Activated naive CD4-positive, alpha-beta T cell treated with anti-CD3 and anti-CD28 coated beads, Interleukin-2, amount 10 ng/mL, durations not matched to agents 5 hours and 36 hours (primary cell): Measurements from ENCODE around the gene ARHGAP23. TPM values are rescaled to one million over a fixed set of nuclear protein-coding genes. Genes with fewer than 3 reads are reported as not detected.

ENCODE experiments used
- total RNA-seq, 2 experiments: library from RNA; stranded (reverse); gene quantifications; one replicate each; pipeline ENCODE4 v1.2.3, GENCODE V29; 2021

The ARHGAP23 gene, protein sequence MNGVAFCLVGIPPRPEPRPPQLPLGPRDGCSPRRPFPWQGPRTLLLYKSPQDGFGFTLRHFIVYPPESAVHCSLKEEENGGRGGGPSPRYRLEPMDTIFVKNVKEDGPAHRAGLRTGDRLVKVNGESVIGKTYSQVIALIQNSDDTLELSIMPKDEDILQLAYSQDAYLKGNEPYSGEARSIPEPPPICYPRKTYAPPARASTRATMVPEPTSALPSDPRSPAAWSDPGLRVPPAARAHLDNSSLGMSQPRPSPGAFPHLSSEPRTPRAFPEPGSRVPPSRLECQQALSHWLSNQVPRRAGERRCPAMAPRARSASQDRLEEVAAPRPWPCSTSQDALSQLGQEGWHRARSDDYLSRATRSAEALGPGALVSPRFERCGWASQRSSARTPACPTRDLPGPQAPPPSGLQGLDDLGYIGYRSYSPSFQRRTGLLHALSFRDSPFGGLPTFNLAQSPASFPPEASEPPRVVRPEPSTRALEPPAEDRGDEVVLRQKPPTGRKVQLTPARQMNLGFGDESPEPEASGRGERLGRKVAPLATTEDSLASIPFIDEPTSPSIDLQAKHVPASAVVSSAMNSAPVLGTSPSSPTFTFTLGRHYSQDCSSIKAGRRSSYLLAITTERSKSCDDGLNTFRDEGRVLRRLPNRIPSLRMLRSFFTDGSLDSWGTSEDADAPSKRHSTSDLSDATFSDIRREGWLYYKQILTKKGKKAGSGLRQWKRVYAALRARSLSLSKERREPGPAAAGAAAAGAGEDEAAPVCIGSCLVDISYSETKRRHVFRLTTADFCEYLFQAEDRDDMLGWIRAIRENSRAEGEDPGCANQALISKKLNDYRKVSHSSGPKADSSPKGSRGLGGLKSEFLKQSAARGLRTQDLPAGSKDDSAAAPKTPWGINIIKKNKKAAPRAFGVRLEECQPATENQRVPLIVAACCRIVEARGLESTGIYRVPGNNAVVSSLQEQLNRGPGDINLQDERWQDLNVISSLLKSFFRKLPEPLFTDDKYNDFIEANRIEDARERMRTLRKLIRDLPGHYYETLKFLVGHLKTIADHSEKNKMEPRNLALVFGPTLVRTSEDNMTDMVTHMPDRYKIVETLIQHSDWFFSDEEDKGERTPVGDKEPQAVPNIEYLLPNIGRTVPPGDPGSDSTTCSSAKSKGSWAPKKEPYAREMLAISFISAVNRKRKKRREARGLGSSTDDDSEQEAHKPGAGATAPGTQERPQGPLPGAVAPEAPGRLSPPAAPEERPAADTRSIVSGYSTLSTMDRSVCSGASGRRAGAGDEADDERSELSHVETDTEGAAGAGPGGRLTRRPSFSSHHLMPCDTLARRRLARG (N-terminal part only)
- total RNA-seq, result under 1 TPM; 0.13 to 0.63 TPM

GRCh38 chr17:38428112-38428642 lies at the start of gene ARHGAP23:
TSS of gene ARHGAP23 (plus strand) at chr17:38428464. CDS start at chr17:38428486, 22 bp downstream.

Other genes starting within 250 kb of the ARHGAP23 start
- not detected for gene TBC1D3, start 235.9 kb upstream of the ARHGAP23 start, total RNA-seq
- gene MRPL45, start 131.3 kb upstream of the ARHGAP23 start, total RNA-seq, result 10 to 100 TPM; 33.0 to 34.9 TPM
- gene GPR179, start 84.5 kb upstream of the ARHGAP23 start, total RNA-seq, result not detected
- gene SOCS7, start 76.6 kb upstream of the ARHGAP23 start, total RNA-seq, result 10 to 100 TPM; 13.9 to 16.7 TPM
- under 1 TPM in 1 of 2 experiments, not detected in 1; 0.17 TPM for gene SRCIN1, start 177.5 kb downstream of the ARHGAP23 start, total RNA-seq
- 1 to 10 TPM; 8.9 to 9.3 TPM for gene EPOP, start 246.5 kb downstream of the ARHGAP23 start, total RNA-seq